B cell (primary cell): Measurements from ENCODE around the gene COA5.

Experiments used
- CTCF ChIP-seq: fragments of 200-600 bp; IDR thresholded peaks from one replicate; pipeline ENCODE4 v1.8.0; 2022; ENCODE audit warnings: antibody characterized with exemption, mild to moderate bottlenecking
- EZH2 ChIP-seq: IDR thresholded peaks from 2 replicates; pipeline ENCODE4 v1.6.1; 2012; ENCODE audit warnings: borderline replicate concordance, low read depth, mild to moderate bottlenecking, moderate library complexity, low read length; ENCODE audit not compliant: insufficient read depth, poor library complexity, severe bottlenecking

- TF ChIP-seq CTCF (no peak), EZH2 (no peak)
Observed at GRCh38 chr2:98551316-98551715, 57.0 kb downstream of the COA5 start.
